ENCODE data around the gene FBLN7. TPM values are rescaled to one million over a fixed set of nuclear protein-coding genes. Genes with fewer than 3 reads are reported as not detected.

Gene FBLN7
- total RNA-seq, 1 donor from 2014 or later, result 1.6 TPM

DNA sequence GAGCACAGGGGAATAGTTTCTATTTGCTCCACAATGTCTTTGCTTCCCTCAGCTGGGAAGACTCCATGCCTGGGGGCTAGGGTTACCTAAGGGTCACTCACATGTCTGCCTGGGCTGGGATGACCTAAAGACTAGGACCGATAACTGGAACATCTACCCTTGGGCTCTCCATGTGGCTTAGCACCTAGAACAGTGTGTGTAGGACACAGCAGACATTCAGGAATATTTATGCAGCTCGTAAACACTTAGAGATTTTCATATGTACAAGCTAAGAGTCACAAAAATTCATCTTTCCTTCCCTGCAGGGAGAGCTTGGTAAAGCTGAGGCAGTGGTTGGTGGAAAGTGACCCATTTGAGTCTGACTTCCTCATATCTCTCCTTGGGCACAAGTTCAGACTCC, 55.8 kb downstream of the FBLN7 start:
- no peak for DNase-seq (ENCODE audit: low read depth)
- TF ChIP-seq, protein P1, sequence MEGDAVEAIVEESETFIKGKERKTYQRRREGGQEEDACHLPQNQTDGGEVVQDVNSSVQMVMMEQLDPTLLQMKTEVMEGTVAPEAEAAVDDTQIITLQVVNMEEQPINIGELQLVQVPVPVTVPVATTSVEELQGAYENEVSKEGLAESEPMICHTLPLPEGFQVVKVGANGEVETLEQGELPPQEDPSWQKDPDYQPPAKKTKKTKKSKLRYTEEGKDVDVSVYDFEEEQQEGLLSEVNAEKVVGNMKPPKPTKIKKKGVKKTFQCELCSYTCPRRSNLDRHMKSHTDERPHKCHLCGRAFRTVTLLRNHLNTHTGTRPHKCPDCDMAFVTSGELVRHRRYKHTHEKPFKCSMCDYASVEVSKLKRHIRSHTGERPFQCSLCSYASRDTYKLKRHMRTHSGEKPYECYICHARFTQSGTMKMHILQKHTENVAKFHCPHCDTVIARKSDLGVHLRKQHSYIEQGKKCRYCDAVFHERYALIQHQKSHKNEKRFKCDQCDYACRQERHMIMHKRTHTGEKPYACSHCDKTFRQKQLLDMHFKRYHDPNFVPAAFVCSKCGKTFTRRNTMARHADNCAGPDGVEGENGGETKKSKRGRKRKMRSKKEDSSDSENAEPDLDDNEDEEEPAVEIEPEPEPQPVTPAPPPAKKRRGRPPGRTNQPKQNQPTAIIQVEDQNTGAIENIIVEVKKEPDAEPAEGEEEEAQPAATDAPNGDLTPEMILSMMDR (conservative IDR thresholded peaks at IDR 0.05; ENCODE audit: low read depth, low read length), result no peak
- no peak overlapping the region for H3K4me3 ChIP-seq (ENCODE audit: low read depth, low read length)

DNA sequence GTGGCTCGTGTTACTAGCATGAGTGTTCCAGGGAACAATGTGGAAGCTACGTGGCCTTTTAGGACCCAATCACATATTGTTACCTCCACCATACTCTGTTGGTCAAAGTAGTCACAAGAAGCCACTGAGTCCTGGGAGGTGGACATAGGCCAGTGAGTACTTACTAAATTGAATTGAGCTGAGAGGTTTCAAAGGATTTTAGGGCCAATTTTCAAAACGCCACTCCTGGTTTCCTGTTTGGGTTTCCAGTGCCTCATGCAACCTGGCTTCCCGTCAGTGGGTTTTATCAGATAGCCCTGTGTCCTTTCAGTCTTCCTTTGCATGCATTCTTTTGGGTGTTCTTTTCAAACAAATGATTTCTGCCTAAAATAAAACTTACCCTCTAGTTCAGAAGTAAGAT, 56.3 kb downstream of the FBLN7 start:
- H3K4me3 ChIP-seq (ENCODE audit: low read depth, low read length), result no peak overlapping the region
- TF ChIP-seq, protein P1 (conservative IDR thresholded peaks at IDR 0.05; ENCODE audit: low read depth, low read length), result no peak
- DNase-seq (ENCODE audit: low read depth), result no peak

DNA sequence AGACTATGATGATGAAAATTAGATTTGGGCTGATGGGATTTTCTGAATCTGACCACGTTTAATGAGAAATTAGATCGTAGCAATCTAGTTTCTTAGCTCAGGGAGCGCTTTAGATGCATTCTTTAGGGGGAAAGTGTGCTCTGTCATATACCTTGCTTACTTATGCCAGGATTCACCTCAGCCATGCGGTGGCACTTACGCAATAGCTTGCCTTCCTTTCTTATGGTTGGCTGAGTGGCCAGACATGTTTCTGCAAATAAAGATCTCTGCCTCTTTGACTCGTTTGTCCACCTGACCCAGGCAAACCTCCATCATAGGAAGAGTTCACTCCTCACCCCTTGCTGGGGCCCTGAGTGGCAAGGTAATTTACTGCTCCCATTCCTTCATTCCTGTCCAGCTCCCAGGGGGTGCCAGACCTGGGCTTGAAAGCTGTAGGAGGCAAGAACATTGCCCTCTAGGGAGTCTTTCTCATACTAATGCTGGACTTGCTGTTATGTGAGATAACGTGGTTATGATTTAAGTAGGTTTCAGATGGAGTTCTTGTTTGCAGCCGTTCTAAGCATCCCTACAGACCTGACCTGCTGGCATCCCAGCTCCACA, 57.1 kb downstream of the FBLN7 start:
- DNase-seq (ENCODE audit: low read depth), result no peak
- H3K4me3 ChIP-seq (ENCODE audit: low read depth, low read length), result no peak overlapping the region
- TF ChIP-seq, protein P1 (conservative IDR thresholded peaks at IDR 0.05; ENCODE audit: low read depth, low read length), result no peak

DNA sequence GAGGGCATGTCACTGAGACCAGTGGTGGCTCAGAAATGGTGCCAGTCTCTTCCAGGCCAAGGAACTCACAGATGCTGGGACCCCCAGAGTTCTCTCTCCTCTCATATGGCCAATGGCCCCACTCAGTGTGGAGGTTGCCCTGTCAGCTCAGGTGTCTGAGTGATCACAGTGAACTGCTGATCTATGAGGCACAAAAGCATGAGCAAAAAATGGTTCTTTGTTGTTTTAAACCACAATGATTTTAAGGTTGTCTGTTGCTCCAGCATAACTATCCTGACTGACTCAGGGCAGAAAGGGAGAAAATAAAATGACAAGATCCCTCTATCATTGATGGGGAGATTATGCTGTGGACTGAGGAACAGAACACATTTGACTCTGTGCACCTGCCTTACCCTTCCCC, 57.8 kb downstream of the FBLN7 start:
- H3K4me3 ChIP-seq (ENCODE audit: low read depth, low read length), result no peak overlapping the region

DNA sequence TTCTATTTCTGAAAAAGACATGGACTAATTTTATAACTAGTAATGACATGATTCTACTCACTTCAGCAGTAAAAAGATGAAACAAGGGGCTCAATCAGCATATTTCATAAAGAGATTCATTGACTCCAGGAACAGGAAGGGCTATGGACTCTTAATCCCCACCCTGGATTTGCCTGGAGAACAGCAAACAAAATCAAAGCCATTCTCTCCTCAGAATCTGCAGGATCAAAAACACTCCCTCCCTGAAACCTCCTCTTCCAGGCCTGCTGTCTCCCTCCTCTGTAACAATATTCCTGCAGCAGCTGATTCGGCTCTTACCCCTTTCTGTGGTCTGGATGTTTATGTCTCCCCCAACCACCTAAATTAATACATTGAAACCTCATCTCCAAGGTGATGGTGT, 59.7 kb downstream of the FBLN7 start:
- TF ChIP-seq, protein P1 (conservative IDR thresholded peaks at IDR 0.05; ENCODE audit: low read depth, low read length), result no peak
- DNase-seq (ENCODE audit: low read depth), result no peak
- no peak overlapping the region for H3K4me3 ChIP-seq (ENCODE audit: low read depth, low read length)

More for the DNA sequence above, 57.8 kb downstream of the FBLN7 start:
- DNase-seq (ENCODE audit: low read depth), result no peak
- TF ChIP-seq, protein P1 (conservative IDR thresholded peaks at IDR 0.05; ENCODE audit: low read depth, low read length), result no peak

DNA sequence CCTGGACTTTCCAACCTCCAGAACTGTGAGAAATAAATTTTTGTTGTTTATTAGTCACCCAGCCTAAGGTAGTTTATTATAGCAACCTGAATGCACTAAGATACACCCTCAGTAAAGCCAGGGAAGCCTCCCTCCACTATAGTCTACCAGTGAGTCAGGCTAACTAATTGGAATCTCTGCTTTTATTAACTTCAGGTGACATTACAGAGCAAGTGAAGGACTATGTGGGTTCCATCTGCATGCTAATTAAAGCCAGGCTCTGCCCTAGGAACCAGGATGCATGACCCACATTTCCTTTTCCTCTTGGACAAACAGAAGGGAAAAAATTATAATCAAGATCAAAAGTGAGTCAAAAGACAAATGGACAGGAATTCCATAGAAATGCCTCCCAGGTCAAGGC, 60.6 kb downstream of the FBLN7 start:
- DNase-seq (ENCODE audit: low read depth), result no peak
- no peak overlapping the region for H3K4me3 ChIP-seq (ENCODE audit: low read depth, low read length)
- TF ChIP-seq, protein P1 (conservative IDR thresholded peaks at IDR 0.05; ENCODE audit: low read depth, low read length), result no peak

DNA sequence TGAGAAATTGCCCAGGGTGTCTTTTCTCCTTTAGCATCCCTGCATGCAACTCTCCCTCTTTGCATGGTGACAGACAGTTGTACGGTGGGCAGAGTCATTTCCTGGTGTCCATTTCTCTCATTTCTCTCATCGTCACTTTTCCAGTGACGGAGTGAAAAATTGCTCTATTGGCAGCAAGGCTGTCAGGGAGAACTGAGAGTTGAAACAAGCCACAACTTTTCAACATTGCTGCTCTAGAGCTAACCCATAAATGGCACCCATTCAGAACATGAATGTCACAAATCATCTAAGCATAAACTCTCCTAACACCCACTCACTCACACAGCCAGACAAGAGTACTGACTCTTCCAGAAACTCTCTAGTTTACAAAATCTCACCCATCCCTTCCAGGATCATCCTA, 61.0 kb downstream of the FBLN7 start:
- no peak for DNase-seq (ENCODE audit: low read depth)
- TF ChIP-seq, protein P1 (conservative IDR thresholded peaks at IDR 0.05; ENCODE audit: low read depth, low read length), result no peak

More for the DNA sequence above, 61.0 kb downstream of the FBLN7 start:
- no peak overlapping the region for H3K4me3 ChIP-seq (ENCODE audit: low read depth, low read length)
